Choroid plexus epithelial cell (primary cell): ENCODE measurements around the gene DBF4B.
"Not testable (repeated sequence)": the region's sequence is repeated elsewhere in the genome, so short reads cannot be mapped to it uniquely, and the experiment has no call there.

ENCODE experiments used
- DNase-seq: peaks from one replicate; pipeline ENCODE4 v3.0.0-alpha.2; 2010; ENCODE audit warnings: low read depth
- H3K4me3 ChIP-seq: 2 replicates; pipeline ENCODE4 v1.5.1; 2011; ENCODE audit warnings: low read depth, mild to moderate bottlenecking, control low read depth, low read length, moderate library complexity
- TF ChIP-seq, protein P1 (sequence below): conservative IDR thresholded peaks from 2 replicates; pipeline ENCODE4 v1.5.1; 2011; ENCODE audit warnings: low read depth, mild to moderate bottlenecking, control low read depth, inconsistent platforms, low read length, moderate library complexity

DBF4B gene

DNA sequence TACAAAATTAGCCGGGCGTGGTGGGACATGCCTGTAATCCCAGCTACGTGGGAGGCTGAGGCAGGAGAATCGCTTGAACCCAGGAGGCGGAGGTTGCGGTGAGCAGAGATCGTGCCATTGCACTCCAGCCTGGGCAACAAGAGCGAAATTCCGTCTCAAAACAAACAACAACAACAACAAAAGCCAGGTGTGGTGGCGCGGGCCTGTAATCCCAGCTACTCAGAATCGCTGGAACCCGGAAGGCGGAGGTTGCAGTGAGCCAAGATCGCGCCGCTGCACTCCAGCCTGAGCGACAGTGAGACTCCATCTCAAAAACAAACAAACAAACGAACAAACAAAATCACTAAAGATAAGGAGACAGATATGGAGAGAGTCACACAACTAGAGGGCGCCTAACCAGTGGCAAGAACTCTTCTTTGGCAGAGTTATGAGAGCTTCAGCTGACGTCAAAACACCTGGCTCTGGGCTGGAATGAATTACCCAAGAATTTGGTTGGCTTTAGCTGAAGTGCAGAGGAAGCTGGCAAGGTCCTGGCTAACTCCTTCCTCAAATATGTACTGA, 17.6 kb upstream of the DBF4B start:
- TF ChIP-seq, protein P1, sequence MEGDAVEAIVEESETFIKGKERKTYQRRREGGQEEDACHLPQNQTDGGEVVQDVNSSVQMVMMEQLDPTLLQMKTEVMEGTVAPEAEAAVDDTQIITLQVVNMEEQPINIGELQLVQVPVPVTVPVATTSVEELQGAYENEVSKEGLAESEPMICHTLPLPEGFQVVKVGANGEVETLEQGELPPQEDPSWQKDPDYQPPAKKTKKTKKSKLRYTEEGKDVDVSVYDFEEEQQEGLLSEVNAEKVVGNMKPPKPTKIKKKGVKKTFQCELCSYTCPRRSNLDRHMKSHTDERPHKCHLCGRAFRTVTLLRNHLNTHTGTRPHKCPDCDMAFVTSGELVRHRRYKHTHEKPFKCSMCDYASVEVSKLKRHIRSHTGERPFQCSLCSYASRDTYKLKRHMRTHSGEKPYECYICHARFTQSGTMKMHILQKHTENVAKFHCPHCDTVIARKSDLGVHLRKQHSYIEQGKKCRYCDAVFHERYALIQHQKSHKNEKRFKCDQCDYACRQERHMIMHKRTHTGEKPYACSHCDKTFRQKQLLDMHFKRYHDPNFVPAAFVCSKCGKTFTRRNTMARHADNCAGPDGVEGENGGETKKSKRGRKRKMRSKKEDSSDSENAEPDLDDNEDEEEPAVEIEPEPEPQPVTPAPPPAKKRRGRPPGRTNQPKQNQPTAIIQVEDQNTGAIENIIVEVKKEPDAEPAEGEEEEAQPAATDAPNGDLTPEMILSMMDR = peak; percentile 37
- H3K4me3 ChIP-seq = not testable (repeated sequence)
- peak; percentile 47 for DNase-seq

DNA sequence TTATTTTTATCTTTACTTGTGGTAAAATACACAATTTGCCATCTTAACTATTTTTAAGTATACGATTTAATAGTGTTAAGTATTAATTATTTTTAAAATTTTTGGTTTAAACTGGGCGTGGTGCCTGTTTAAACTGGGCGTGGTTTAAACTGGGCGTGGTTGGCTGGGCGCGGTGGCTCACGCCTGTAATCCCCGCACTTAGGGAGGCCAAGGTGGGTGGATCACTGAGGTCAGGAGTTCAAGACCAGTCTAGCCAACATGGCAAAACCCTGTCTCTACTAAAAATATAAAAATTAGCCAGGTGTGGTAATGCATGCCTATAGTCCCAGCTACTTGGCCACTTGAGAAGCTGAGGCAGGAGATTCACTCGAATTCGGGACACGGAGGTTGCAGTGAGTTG, 14.9 kb upstream of the DBF4B start:
- no peak overlapping the region for H3K4me3 ChIP-seq
- DNase-seq = no peak
- TF ChIP-seq, protein P1 = no peak

DNA sequence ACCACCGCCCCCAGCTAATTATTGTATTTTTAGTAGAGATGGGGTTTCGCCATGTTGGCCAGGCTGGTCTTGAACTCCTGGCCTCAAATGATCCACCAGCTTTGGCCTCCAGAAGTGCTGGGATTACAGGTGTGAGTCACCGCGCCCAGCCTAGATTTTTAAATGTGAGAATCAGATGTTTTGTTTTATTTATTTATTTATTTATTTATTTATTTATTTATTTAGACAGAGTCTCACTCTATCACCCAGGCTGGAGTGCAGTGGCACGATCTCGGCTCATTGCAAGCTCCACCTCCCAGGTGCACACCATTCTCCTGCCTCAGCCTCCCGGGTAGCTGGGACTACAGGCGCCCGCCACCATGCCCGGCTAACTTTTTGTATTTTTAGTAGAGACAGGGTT, 8.2 kb upstream of the DBF4B start:
- not testable (repeated sequence) for DNase-seq, H3K4me3 ChIP-seq

DNA sequence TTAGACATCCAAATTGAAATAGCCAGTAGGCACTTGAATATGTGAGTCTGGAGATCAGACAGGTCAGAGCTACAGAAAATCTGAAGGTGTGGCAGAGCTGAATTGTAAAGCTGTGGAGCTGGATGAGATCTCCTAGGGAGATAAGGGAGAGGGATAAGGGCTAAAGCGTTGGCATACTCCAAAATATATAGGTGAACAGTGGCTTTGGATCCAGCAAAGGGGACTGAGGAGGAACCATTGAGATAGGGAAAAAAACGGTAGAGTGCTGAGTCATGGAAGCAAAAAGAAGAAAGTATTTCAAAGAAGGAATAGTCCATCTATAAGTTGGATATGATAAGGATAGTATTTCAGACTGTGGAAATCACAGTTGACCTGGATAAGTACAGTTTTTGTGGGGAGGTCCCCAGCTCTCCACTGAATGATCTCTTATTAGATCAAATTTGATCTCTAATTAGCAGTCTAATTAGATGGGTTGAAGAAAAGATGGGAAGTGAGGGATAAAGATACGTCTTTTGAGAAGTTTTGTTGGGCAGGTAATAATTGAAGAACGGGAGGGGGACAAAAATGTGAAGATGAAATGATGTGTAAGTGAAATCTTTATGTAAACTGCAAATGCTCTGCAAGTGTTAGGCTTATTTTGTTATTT, 587 bp upstream of the DBF4B start:
- TF ChIP-seq, protein P1 = no peak
- peak overlapping the region; percentile 85 for H3K4me3 ChIP-seq
- peak; percentile 11 for DNase-seq

DNA sequence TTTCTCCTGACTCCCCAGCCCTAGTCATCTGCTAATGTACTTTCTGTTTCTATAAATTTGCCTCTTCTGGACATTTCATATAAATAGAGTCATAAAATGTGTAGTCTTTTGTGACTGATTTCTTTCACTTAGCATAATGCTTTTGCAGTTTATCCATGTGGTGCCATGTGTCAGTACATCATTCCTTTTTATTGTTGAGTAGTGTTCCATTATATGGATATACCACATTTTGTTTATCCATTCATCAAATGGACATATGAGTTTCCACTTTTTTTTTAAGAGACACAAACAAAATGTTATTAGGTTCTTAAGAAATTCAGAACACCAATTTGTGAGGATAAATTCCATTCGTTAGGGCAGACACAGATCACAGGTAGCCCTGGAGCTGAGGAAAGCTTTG, 11.0 kb downstream of the DBF4B start:
- DNase-seq = no peak
- H3K4me3 ChIP-seq = no peak overlapping the region
- TF ChIP-seq, protein P1 = no peak

DNA sequence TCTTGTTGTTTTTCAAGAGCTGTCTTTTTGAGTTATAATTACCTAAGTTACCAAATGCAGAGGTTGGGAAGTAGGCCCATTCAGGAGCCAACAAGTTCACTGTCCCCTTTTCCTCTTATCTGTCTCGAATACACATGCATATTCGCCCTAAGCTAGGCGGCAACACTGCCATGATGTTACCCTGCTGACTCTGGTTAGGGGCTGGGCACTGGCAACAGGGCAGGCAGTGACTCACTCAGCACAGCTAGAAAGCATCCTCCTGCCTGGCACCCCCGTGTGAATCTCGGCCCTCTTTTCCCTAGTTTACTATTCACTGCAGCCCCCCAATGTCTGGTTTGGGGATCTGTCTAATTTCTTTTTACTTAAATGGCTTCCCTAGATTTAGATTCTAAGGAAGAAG, 13.8 kb downstream of the DBF4B start:
- no peak overlapping the region for H3K4me3 ChIP-seq
- DNase-seq = no peak
- TF ChIP-seq, protein P1 = no peak

DNA sequence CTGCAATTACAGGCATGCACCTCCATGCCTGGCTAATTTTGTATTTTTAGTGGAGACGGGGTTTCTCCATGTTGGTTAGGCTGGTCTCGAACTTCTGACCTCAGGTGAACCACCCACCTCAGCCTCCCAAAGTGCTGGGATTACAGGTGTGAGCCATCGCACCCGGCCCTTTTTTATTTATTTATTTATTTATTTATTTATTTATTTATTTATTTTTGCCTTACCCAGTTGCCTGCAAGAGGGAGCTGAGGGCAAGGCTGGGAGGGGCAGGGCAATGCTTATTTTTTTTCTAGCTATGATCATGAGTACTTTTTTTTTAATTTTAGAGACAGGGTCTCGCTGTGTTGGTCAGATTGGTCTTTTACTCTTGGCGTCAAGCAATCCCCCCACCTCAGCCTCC, 17.7 kb downstream of the DBF4B start:
- H3K4me3 ChIP-seq, DNase-seq: not testable (repeated sequence)

DNA sequence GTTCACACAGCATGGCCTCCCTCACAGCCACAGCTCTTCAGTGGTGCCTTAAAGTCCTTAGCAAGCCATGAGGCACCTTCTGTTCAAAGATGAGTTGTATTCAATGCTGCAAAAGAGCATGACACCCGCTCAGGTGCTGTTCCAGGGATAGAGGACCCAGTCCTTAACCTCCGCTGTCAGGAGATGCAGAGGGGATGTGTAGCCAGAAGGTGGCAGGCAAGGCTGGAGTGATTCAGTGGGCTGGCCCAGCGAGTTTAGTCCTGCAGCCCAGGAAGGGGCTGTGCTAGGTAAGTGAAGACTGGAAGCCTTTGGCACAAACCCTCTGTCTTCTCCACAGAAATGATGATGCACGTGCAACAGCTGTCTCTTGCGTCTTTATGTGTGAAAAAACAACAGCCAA, 25.3 kb downstream of the DBF4B start:
- TF ChIP-seq, protein P1 = peak; percentile 69
- DNase-seq = peak; percentile 56
- no peak overlapping the region for H3K4me3 ChIP-seq
